ENCODE results near the gene RET. TPM values are rescaled to one million over a fixed set of nuclear protein-coding genes. Genes with fewer than 3 reads are reported as not detected.

The RET gene
- total RNA-seq, 1 experiment from 2014 or later, result 21.4 TPM

DNA sequence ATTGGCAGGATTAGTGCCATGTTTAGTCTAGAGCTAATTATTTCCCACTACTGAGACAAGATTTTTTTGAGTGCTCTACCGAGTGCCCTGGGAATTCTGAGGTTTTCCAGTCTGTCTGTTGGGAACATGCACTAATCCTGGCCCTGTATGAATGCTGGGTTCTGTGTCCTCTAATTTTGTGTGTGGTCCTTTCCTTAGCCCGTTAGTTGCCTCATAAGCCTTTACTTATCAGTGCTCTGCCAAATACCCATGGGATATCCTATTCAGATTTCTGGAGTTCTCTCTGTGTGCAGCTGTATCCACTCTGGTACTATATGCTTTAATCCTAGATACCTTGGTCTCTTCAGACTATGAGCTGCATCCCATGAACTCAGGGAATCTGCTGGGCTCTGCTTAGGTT lies 74.5 kb downstream of the RET start:
- Mint-ChIP-seq H3K27ac (no peak overlapping the region), H3K9me3 (peaks cover 19% of the 10 kb centered on the region), H3K4me3 (no peak overlapping the region), H3K36me3 (no peaks in the 10 kb centered on the region), H3K4me1 (no peaks in the 10 kb centered on the region), H3K27me3 (ENCODE audit: low read depth) (no peaks in the 10 kb centered on the region)
- TF ChIP-seq ZBTB21 (CRISPR knock-in tag; IDR thresholded peaks at IDR 0.05; ENCODE audit: borderline replicate concordance) (no peak), RELA (CRISPR knock-in tag; IDR thresholded peaks at IDR 0.05; ENCODE audit: borderline replicate concordance) (no peak), KAT7 (CRISPR knock-in tag; IDR thresholded peaks at IDR 0.05; ENCODE audit: borderline replicate concordance) (no peak), STAT6 (CRISPR knock-in tag; conservative IDR thresholded peaks at IDR 0.05; ENCODE audit: low read depth) (no peak), CBFB (CRISPR knock-in tag; IDR thresholded peaks at IDR 0.05; ENCODE audit: low read depth) (no peak), CTCF (IDR thresholded peaks at IDR 0.05) (no peak), ZNF121 (CRISPR knock-in tag; IDR thresholded peaks at IDR 0.05) (no peak), PRDM15 (CRISPR knock-in tag; IDR thresholded peaks at IDR 0.05) (no peak), CREM (CRISPR knock-in tag; IDR thresholded peaks at IDR 0.05) (no peak), TEAD1 (CRISPR knock-in tag; IDR thresholded peaks at IDR 0.05) (no peak), ZNF671 (CRISPR knock-in tag; IDR thresholded peaks at IDR 0.05) (no peak), NFE2L1 (CRISPR knock-in tag; IDR thresholded peaks at IDR 0.05) (no peak), MAX (CRISPR knock-in tag; IDR thresholded peaks at IDR 0.05) (no peak), GABPB1 (CRISPR knock-in tag; IDR thresholded peaks at IDR 0.05) (no peak), ZNF423 (CRISPR knock-in tag; IDR thresholded peaks at IDR 0.05) (no peak)
- TF ChIP-seq, protein P1, sequence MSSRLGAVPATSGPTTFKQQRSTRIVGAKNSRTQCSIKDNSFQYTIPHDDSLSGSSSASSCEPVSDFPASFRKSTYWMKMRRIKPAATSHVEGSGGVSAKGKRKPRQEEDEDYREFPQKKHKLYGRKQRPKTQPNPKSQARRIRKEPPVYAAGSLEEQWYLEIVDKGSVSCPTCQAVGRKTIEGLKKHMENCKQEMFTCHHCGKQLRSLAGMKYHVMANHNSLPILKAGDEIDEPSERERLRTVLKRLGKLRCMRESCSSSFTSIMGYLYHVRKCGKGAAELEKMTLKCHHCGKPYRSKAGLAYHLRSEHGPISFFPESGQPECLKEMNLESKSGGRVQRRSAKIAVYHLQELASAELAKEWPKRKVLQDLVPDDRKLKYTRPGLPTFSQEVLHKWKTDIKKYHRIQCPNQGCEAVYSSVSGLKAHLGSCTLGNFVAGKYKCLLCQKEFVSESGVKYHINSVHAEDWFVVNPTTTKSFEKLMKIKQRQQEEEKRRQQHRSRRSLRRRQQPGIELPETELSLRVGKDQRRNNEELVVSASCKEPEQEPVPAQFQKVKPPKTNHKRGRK (CRISPR knock-in tag; IDR thresholded peaks at IDR 0.05; ENCODE audit: borderline replicate concordance), result no peak
- TF ChIP-seq, protein P2, sequence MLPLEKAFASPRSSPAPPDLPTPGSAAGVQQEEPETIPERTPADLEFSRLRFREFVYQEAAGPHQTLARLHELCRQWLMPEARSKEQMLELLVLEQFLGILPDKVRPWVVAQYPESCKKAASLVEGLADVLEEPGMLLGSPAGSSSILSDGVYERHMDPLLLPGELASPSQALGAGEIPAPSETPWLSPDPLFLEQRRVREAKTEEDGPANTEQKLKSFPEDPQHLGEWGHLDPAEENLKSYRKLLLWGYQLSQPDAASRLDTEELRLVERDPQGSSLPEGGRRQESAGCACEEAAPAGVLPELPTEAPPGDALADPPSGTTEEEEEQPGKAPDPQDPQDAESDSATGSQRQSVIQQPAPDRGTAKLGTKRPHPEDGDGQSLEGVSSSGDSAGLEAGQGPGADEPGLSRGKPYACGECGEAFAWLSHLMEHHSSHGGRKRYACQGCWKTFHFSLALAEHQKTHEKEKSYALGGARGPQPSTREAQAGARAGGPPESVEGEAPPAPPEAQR (CRISPR knock-in tag; IDR thresholded peaks at IDR 0.05), result no peak
- TF ChIP-seq, protein P3, sequence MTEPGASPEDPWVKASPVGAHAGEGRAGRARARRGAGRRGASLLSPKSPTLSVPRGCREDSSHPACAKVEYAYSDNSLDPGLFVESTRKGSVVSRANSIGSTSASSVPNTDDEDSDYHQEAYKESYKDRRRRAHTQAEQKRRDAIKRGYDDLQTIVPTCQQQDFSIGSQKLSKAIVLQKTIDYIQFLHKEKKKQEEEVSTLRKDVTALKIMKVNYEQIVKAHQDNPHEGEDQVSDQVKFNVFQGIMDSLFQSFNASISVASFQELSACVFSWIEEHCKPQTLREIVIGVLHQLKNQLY (CRISPR knock-in tag; IDR thresholded peaks at IDR 0.05), result no peak
- ATAC-seq (no peak), DNase-seq (ENCODE audit: low spot score) (no peak)
- CTCF ChIA-PET, result interaction anchor here (0.8 to 1.2 kb wide), 2 partner anchors 53 kb away, joined by 3 read pairs; no protein-coding TSS in a partner anchor
- POLR2A ChIA-PET, result no interaction called here
